NCI-H2227 treated with DMSO at 0.1 percent for 48 hours (cell line): ENCODE measurements around the gene TRIM61.
A peak's percentile ranks its signal among the peaks of the same experiment; 100 is the strongest.
"Not testable (repeated sequence)": the region's sequence is repeated elsewhere in the genome, so short reads cannot be mapped to it uniquely, and the experiment has no call there.

ENCODE experiments used
- DNase-seq: peaks from one replicate; lab custom pipeline; 2025; lab: John Stamatoyannopoulos, UW

Gene TRIM61

DNA sequence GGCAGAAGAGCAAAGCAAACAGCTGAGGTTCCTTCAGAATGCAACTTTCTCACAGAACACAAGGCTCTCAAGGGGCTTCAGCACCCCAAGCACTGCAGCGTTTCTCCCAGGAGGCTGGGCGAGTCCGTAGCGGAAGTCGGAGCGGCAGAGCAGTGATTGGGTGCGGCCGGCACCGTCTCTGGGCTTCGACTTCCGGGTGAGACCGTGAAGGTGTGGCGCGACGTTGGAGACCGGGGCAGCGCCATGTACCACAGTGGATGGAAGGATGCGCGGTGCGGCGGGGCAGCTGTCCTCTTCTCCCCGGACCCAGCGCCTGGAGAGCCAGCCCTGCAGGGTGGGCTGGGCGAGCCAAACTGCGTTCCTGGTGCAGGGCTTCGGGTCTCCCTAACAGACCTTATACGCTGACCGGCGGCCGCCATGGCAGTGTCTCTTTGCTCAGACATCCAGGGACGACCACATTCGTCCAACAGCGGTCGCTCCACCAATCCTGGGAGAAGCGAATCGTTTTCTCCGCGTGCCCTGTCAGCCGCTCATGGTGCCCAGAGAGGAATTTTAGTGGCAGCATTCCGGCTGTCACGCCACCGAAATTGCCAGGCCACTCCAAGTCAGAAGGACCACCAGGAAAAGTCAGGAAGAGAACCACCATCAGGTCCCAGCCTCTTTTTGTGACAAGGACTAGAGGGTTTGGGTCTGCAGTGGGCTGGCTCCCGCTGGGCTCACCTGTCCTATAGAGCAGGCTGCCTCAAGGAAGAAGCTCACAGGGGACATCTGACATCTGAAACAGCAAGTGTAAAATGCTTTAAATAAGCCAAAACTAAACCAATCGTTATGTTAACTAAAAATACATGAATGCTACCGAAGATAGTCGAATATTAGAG lies 20.5 kb downstream of the TRIM61 start:
- DNase-seq: peak; percentile 81

DNA sequence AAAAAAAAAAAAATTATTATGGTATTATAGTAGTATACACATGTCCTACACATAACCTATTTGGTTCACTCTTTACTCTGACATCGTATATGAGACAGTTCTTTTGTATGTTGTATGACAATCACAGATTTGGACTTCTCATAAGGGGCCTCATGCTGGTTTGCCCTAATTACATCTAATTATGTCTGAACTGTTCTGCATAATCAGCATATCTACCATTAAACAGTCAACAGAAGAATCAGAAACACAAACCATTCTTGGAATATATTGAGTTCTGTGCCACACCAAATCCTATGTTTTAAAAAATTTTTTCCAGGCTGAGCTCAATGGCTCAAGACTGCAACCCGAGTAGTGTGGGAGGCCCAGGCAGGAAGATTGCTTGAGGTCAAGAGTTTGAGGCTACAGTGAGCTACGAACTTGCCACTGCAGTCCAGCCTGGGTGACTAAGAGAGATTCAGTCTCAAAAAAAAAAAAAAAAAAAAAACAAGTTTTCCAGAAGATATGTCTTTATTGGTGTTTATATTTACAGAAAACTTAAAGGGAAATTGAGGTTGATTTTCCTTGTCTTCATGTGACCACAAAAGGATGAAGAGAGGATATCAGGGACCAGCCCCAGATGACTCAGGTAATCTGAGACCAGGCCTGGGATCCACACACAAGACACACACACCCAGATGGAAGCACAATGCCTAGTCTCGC lies 22.2 kb downstream of the TRIM61 start:
- no peak for DNase-seq

DNA sequence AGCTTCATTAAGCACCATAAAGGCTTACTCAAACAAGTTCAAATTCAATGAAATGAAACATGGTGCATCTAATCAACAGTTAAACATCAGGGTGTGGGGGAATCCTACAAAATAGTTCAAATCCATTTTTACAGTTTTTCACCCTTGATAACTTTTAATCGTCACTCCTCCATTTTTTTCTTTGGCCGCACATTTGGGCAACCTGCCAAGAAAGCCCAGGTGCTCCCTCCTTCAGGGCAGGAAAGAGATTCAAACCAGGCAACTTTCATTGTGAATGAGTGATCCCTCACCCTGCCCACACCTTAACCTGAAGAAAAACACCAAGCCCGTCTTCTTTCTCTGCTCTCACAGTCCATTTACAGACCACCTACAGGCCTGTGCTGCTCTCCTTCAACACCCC lies 24.9 kb downstream of the TRIM61 start:
- DNase-seq: no peak

DNA sequence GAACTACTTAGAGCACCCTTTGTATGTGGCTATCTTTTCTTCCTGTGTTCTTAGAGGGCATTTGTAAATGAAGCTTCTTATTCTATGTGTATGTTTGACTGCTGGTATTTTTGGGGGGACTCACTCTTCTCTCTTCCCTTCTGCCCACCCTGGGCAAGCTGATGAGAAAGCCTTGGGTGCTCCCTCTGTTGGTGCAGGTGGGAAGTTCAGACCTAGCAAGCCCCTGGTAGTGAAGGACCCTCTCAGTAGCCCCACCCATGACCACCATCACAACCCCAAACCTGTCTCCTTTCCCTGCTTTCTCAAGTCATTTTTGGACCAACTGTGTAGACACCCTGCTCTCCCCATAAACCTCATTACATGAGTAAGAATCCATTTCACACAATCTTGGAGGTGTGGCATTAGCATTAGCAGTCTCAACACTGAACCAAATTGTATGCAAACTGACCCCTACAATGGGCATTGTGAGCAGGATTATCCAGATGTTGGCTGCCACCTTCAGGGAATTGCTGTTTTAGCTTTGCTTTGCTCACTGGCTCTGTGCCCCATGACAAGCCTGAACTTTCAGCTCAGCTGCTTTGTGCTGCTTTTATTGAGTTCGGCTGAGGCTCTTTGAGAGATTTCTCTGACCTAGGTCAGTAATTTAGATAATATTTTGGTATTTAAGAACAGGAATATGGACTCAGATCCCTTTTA lies 27.9 kb downstream of the TRIM61 start:
- no peak for DNase-seq

DNA sequence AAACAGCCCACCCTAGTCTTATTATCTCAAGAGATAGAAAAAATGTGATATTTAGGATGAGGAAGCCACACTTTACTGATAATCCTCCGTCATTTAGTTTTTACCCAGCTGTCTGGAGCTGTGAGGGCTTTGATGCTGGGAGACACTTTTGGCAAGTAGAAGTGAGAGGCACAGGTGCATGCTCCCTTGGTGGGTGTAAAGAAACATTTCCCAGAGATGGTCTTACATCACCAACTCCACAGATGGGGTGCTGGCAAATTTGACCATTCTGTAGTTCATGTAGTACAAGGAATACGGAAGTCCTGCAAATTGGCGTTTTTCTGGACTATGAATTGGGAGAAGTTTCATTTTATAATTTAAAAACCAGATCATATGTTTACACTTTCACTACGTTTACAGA lies 28.5 kb downstream of the TRIM61 start:
- no peak for DNase-seq

DNA sequence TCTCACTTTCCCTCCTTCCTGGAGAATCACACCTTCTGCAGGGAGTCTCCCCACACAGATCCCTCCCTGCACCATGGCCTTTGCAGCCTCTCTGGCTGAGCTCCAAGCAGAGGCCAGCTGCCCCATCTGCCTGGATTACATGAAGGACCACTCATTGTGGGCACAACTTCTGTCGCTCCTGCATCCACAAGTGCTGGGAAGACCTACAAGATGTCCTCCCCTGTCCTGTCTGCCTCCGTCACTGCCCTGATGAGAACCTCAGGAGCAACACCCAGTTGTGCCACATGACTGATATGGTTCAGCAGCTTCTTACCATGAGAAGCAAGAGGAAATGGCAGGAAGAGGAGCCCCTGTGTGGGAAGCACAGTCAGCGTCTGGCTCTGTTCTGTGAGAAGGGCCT lies 29.5 kb downstream of the TRIM61 start:
- DNase-seq: not testable (repeated sequence)

DNA sequence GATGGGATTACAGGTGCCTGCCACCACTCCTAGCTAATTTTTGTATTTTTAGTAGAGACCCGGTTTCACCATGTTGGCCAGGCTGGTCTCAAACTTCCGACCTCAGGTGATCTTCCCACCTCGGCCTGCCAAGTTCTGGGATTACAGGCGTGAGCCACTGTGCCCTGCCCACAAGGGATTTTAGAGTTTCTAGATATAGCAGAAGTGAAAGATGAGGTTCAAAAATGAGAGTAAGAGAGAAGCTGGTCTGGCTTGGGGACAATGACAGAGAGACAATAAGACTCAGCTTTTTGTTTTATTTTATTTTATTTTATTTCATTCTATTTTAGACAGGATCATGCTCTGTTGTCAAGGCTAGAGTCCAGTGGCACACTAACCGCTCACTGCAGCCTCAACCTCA lies 30.6 kb downstream of the TRIM61 start:
- no peak for DNase-seq

DNA sequence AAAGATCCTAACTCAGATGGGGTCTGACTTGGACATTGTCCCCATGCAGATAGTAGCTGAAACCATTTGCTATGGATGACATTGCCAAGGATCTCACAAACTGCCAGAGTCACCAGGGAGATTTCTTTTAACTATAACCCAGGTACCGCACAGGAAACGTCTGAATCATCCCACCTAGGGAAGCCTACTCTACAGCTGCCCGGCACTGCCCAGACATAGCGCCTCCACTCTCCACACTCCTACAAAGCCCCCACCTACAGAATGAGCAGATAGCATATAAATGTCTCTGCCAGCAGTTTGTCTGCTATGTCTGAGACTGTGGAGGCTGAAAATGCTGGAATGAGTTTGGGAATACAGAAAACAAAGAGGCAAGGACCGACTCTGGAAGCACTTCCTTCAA lies 32.3 kb downstream of the TRIM61 start:
- DNase-seq: no peak

DNA sequence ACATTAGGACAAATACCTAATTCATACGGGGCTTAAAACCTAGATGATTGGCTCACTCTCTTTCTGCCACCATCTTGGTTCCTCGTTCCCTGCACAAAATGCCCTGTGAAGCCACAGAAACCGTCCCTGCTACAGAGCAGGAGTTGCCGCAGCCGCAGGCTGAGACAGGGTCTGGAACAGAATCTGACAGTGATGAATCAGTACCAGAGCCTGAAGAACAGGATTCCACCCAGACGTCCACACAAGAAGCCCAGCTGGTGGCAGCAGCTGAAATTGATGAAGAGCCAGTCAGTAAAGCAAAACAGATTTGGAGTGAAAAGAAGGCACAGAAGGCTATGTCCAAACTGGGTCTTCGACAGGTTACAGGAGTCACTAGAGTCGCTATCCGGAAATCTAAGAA lies 34.3 kb downstream of the TRIM61 start:
- DNase-seq: no peak

DNA sequence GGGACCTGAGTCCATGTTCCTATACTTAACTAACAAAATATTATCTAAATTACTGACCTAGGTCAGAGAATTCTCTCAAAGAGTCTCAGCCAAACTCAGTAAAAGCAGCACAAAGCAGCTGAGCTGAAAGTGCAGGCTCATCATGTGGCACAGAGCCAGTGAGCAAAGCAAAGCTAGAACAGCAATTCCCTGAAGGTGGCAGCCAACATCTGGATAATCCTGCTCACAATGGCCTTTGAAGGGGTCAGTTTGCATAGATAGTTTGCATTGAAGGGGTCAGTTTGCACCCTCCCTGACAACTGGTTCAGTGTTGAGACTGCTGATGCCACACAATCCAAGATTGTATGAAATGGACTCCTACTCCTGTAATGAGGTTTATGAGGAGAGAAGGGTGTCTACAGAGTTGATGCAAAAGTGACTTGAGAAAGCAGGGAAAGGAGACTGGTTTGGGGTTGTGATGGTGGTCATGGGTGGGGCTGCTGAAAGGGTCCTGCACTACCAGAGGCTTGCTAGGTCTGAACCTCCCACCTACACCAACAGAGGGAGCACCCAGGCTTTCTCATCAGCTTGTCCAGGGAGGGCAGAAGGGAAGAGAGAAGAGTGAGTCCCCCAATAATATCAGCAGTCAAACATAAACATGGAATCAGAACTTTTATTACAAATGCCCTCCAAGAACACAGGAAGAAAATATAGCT lies 39.7 kb downstream of the TRIM61 start:
- DNase-seq: no peak

DNA sequence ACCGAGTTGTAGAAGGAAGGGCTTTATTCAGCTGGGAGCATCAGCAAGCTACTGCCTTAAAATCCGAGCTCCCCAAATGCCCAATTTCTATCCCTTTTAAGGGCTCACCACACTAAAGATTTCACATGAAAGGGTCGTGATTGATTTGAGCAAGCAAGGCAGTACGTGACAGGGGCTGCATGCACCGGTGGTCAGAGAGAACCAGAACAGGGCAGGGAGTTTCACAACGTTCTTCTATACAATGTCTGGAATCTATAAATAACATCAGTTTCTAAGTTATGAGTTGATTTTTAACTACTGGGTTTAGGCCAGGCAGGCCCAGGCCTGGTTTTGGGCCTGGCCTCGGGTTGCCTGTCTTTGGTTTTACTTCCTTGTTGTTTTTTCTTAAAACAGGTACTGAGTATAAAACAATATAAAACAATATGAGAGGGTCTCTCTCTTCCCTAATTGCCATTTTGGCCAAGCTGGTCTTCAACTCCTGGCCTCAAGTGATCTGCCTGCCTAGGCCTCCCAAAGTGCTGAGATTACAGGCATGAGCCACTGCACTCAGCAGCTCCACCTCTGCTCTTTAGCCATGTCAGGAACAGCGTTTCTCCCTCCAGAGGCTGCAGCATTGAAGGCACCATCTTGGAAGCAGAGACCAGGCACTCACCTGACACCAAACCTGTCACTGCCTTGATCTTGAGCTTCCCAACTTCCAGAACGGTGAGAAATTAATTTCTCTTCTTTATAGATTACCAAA lies 41.4 kb downstream of the TRIM61 start:
- DNase-seq: not testable (repeated sequence)

DNA sequence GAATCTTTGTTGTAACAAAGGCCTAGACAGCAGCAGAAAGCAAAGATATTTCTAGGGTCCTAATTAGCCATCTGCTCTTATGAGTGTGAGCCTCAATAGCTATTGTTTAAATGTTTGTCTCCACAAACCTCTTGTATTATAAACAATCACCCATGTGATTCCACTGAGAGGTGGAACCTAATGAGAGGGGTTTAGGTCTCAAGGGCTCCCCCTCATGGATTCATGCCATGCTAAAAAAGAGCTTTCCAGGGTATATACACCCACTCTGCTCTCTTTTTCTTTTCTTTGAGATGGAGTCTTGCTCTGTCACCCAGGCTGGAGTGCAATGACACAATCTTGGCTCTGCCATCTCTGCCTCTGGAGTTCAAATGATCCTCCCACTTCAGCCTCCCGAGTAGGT lies 42.1 kb downstream of the TRIM61 start:
- no peak for DNase-seq

DNA sequence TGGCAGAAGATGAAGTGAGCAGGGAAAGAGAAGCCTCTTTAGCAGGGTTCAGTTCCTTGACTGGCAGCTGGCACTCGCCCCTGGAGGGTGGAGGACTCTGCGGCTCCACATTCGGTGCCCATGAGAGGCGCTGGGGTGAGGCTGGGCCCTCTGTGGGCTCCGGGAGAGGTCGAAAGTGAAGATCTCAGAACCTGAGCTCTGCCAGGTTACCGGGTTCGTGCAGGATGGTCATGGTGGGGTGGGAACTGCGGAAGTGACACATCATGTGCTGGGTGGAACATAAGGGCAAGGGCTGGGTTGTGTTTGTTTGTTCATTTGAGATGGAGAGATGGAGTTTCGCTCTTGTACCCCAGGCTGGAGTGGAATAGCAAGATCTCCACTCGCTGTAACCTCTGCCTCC lies 44.2 kb downstream of the TRIM61 start:
- DNase-seq: no peak

DNA sequence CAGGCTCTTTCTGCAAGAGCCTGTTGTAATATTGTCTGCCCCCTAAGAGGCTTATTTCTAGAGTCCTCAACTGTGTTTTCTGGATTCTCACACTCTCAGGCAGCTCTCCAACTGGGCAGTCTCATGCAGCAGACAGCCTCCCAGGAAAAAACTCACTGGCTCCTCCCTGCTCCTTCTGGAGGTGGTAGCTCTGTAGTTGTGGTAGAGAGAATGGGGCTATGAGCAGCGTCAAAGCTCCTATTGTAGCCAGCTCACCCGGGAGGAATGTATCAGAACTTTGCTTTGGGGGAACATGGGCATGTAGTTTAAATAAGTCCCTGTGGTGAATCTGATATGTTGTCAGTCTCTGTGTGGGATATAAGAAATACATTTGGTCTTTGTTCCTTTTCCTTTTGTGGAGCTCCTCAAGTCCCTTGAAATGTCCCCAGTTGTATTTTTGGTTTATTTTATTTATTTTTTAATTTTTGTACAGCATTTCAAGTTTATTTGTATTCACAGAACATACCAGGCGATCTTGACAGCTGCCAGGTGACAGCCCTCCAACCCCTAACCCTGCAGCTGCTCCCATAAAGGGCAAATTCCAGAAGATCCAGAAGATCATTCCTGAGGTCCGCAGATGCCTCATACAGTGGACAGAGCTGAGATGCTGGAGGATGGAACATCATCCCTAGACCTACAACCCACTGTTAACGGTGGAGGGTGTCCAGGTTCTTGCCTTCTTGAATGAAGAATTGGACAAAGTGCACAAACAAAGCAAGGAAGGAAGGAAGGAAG lies 45.7 kb downstream of the TRIM61 start:
- no peak for DNase-seq

DNA sequence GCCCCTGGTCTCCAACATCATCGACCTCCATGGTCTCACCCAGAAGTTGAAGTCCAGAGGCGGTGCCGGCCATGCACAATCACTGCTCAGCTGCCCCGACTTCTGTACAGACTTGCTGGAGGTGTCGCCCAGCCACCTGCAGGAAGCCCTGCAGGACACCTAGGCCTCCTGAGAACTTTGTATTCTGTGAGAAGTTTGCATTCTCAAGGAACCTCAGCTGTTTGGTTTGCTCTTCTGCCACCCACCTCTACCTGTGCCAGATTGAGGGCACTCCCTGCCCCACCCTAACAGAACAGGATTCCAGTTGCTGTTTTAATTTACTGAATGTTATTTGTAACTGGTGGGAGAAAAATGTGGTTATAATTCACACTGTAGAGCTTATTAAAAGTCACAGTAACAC lies 46.8 kb downstream of the TRIM61 start:
- DNase-seq: no peak

DNA sequence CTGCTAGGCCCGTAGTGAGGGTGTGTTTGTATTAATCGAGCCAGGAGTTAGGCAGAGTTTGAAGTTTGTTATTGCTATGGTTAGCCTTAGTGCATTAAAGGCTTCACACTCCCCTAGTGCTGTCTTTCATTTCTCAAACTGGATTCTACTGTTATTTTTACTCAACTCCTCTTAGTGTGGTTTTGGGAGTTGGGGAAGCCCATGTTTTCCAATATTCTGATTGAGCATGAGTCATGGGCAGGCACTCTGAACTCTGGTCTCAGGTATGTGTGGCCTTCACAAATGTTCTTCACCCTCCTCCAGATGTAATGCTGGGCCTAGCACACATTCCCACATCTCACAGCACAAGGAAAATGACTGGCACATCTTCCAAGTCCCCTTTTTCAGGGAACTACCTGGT lies 50.4 kb downstream of the TRIM61 start:
- DNase-seq: not testable (repeated sequence)

DNA sequence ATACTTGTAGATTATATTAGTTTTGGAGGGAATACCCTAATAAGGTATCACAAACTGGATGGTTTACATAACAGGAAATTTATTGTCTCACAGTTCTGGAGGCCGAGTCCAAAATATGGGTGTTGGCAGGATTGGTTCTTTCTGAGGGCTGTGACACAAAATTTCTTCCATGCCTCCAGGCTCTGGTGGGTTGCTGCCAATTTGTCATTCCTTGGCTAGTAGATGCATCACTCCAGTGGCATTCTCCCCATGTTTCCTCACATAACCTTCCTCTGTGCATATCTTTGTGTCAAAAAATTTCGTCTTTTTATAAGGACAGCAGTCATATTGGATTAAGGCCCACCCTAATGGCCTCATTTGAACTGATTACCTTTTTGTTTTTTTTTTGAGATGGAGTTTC lies 51.2 kb downstream of the TRIM61 start:
- no peak for DNase-seq

DNA sequence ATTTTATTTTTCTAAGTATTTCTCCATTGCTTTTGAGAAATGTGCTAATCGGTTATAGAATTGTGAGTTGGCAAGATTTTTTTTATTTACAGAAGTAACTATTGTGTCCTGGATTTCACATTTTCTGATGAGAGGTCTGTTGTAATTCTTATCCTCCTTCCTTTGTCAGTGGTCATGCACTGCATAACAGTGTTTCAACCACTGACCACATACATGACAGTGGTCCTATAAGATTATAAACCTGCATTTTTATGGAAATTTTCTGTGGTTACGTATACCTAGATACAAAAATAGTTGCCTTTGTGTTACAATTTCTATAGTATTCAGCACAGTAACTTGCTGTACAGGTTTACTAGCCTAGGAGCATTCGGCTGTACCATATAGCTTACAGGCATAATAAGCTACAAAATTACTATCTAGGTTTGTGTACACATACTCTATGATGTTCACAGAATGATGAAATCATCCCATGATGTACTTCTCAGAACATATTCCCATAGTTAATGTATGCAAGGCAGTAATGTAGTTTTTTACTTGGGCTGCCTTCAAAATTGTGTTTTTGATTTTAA lies 52.7 kb downstream of the TRIM61 start:
- DNase-seq: no peak

DNA sequence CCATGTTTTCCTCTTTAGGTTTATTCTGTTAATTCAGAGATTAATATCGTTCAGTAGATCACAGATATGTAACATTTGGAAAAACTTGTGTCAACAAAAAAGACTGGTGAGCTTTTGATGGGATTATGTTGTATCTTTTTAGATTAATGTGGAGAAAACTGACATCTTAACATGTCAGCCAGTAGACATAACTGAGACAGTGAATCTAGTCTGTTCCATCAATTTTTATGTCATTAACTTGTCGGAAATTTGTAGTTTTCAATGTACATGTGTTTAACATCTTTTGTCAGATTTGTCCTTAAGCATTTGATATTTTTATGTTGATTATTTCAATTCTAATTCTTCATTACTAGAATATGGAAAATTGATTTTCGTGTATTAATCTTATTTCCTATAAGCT lies 58.5 kb downstream of the TRIM61 start:
- no peak for DNase-seq
